HL-60/S4 treated with retinoic acid at 250 ng/mL for 4 days and 3 days (cell line): Measurements from ENCODE around the gene MEG3.

ENCODE experiments used
- in situ Hi-C: fragments of 300-500 bp; cut with MboI; formaldehyde crosslinking; loops from 2 replicates; pipeline ENCODE4 v1.7.0; 2022; ENCODE audit warnings: low sequenced_read_pairs

MEG3 gene

DNA sequence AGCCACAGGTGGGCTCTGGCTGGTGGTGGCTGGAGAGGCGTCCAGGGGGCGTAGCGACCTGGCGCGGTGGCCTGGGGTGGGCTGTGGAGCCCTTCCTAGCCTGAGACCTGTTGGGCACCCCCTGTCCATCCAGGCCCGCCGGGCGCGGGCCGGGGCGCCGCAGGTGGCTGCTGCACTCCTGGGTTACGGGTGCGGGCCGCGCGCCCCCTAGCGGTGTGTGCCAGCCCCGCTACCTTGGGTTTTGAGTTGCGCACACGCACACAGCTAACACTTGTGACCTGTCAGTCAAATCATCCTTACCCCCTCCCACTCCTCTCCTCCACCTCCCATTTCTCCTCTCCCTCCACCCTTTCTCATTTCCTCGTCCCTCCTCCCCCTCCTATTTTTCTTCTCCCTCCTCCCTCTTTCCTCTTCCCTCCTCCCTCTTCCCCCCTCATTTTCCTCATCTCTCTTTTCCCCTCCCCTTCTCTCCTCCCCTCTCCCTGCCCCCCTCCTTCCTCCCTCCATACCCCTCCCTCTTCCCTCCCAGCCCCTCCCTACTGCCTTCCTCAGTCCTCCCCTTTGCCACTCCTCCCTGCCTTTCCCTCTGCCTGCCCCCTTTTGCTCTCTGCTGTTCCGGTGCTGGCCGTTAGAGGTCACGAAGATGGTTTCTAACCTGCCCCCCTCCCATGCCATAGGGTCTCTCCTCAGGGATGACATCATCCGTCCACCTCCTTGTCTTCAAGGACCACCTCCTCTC is 2.3 kb downstream of the MEG3 start:
- in situ Hi-C loops, result no loop called here

DNA sequence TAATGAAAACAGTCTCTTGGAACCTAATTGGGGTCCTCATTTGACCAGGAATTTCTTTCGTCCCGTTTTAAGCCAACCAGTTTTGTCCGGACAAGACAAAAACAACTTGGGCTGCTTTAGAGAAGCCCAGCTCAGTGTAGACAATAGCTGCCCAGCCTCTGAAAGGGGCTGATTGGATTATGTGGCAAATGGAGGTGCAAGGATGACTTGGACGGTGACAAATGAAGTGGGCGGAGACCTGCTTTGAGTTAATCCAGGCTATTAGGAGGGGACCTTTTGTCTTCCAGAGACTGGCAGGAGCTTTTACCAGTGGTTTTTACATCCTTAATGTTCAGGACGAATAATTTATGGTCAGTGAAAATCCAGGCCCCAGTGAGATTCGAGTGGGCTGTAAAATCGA is 4.8 kb downstream of the MEG3 start:
- in situ Hi-C loops, result no loop called here

DNA sequence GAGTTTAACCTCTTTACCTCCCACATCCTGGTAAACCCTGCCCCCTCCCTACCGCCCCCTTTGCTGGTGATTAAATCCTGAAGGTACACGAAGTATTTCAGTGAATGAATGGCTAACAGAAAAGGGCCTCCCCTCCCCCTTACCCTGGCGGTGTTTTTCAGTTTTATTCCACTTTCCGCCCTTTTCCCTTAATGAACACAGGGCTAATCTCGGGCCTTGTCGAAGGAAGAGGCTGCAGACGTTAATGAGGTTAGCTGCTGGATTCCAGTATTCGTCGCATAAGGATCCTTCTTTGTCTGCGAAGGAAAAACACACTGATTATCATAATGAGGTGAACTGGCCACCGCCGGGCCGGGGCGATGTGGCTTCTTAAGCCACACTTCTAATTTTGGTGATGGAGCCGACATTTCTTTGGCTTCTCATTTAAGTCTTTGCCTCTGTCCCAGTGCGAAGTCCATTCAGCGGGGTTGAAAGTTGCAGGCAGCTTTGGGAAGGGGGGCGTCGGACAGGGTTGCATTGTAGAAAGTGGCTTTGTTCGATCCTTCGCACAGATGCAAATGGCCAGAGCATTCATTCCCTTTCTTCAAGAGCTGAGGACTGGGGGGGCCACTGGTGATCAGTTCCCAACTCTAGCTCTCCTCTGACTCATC is 6.5 kb downstream of the MEG3 start:
- in situ Hi-C loops, result no loop called here

- in situ Hi-C loops, result no loop called here
Measured at GRCh38 chr14:100834082-100834793, 8.3 kb downstream of the MEG3 start.

DNA sequence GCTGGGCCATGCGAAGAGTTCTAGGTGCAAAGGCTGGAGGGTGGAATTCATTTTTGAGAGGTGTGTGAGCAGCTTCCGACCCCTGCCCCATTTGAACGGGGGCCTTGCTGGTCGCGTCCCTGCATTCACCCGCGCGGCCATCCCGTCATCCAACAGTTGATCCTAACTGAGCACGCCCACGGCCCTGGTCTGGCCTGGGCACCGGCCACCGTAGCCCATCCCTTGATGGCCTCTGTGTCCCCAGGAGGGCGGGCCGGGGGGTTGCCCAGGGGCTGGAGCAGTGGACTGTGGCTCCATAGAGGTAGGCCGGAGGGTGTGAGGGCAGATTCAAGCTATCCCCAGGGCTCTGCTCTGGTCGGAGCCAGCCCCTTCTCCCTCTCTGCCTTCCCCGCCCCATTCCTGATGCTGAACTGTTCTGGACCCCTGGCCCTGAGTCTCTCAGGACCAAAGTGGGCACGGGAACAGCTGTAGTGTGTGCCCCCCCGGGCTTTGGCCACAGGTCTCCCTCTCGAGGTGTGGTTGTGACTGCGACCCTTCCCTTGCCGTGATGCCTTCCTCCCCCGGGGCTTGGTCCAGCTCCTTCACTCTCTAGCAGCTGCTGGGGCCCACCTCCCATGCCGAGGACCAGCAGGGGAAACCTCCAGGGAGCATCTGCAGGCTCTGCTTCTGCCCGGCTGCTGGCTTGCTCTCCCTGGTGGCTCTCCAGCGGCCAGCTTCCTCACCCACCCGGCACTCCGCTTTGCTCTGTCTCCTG is 9.1 kb downstream of the MEG3 start:
- in situ Hi-C loops, result no loop called here

DNA sequence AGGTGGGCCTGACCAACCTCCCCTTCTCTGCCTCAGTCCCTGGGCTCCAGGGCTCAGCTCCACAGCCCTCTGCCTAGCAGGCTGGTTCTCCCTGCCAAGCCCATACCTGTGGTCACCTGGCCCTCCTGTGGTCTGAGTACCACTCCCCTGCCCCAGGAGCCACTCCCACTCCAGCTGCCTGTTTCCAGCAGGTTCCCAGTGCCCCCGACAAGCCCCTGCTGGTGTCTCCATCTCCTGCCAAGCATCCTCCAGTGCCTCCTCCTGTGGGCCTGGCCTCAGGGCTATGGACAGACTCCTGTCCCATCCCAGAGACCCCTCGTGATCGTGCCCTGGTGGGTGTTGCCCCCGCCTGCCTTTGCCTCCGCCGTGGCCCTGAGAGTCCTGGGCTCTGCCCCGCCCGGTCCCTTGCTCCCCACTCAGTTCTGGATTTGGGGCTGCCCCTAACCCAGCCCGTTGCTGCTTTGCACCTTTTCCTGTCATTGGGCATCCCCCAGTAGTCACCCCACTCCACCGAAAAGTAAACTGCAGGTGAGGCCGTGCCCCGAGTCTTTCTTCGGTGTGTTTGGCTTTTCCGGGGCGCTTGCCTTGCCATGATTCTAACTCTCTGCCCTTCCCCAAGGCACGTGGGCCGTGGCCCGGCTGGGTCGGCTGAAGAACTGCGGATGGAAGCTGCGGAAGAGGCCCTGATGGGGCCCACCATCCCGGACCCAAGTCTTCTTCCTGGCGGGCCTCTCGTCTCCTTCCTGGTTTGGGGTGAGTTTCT is 9.8 kb downstream of the MEG3 start:
- in situ Hi-C loops, result no loop called here

GRCh38 chr14:100836311-100836805 is 10.4 kb downstream of the MEG3 start:
- in situ Hi-C loops, result no loop called here

DNA sequence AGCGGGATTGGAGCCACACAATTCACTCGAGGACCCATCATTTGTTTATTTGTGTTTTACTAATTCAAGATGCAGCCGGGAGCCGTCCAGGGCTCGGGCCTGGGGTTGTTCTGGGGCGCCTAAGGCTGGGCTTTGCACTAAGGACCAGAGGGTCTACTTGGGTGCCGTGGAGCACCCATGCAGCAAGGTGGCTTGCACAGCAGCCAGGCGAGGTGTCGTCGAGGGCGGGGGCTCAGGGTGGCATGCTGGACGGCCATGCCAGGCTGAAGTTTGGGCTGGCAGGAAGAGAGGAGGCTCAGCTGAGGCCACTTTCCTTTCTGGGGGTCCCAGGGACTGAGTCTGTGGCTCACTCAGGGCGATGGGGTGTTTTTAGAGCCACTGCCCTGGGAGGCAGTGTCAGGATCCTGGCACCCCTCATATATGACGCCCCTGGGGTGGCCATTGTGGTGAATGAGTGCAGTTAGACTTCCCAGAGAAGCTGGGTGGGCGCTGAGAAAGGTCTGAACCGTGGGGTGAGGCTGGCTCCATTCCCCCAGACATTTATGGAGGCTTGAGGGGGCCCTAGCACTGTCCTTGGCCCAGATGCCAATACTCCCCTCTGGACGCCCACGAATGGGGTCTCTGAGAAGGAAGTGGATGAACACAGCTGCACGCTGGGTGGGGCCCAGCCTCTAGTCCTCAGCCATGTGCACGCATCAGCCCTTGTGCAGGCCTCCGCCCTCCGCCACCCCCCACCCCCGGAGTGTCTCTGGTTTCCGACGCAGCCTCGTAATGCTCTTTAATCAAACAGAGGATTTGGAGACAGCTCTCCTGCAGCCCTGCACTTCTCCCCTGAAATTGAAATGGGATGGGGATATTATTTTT is 11.3 kb downstream of the MEG3 start:
- in situ Hi-C loops, result no loop called here

GRCh38 chr14:100837805-100838350 is 12.0 kb downstream of the MEG3 start:
- in situ Hi-C loops, result no loop called here

DNA sequence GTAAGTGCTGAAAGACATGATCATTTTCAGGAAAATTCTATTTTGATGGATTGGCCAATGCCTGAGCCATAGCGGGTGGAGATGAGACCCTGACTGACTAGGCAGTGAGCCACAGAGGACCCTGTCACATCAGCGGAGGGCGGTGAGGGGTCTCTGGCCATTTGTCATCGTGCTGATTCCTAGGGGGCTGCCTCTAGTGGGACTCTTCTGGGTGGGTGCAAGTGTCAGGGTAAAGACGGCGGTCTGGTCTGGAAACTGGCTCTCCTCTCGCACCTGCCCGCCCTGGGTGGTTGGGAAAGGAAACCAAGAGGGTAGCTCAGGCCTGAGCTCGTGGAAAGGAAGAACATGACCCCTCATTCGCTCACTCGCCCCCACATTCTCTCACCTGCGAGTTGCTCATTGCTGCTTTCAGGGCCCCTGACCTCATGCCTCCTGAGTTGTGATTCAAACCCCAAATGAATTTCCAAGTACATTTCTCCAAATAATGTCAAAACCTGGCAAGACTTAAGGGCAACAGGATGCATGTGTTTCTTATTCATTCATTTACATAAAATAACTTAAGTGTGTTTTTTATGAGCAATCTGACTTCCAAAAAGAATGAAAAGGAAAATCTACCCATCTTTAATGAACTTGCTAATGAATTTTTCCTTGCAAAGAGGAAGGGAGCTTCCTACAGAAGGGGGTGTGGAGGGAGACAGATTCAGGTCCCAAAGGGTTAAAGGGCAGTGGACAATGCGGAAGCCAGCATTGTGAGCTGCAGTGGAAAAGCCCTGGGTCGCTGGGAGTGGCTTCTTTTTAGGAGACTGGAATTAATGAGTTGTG is 12.8 kb downstream of the MEG3 start:
- in situ Hi-C loops, result no loop called here

GRCh38 chr14:100839315-100839585 is 13.3 kb downstream of the MEG3 start:
- in situ Hi-C loops, result no loop called here

DNA sequence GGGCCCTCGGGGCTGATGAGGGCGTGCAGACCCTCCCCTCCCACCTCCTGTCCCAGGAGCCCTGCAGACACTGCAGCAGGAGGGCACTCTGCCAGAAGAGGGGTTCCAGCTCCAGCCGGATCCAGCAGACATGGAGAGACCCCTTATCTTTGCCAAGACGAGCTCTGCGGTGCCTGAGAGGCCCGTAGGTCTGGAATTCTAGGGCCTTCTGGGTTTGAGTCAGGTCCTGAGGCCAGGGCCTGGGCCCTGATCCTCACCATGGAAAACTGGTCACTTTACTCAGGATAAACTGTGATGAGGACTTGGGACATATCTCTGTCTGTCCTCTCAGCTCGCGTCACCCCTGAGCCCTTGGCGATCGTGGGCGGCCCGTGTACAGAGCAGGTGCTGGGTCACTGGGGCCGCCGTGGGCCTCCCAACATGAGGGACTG is 13.8 kb downstream of the MEG3 start:
- in situ Hi-C loops, result no loop called here

GRCh38 chr14:100840286-100841065 is 14.6 kb downstream of the MEG3 start:
- in situ Hi-C loops, result no loop called here

GRCh38 chr14:100841066-100841760 is 15.3 kb downstream of the MEG3 start:
- in situ Hi-C loops, result no loop called here

DNA sequence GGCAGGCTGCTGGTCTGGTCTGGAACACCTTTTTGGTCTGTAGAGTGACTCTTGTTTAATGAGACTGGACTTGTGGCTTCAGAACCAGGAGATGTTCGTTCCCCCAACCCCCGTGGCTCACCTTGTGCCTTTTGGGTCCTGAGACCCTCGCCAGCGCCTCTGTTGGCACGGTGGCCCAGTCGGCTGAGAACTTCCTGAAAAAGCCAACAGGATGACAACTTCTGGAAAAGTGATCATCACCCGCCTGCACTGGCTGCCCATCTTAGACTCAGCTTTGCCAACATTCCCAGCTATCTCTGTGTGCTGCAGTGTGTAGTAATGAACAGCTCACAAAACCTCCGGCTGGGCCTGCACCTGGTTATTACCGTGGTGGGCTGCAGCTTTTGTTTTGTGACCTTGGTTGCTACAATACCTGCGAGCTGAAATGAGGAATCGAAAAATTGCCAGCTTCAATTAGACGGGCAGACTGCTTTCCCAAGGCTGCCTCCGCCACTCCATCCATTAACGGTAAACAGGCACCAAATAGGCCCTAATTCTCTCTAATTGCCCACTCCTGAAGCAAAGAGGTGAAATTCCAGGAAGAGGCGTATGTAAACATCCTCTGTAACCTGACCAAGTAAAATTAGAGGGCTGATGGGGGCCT is 16.0 kb downstream of the MEG3 start:
- in situ Hi-C loops, result no loop called here

GRCh38 chr14:100842799-100843198 is 16.9 kb downstream of the MEG3 start:
- in situ Hi-C loops, result no loop called here

GRCh38 chr14:100844082-100844408 is 18.1 kb downstream of the MEG3 start:
- in situ Hi-C loops, result no loop called here
